NCI-H524 treated with DMSO at 0.1 percent for 48 hours (cell line): ENCODE results near the gene TAS2R30.
A peak's percentile ranks its signal among the peaks of the same experiment; 100 is the strongest.

Experiments
- DNase-seq: peaks from one replicate; lab custom pipeline; 2025; lab: John Stamatoyannopoulos, UW

The TAS2R30 gene

GRCh38 chr12:11134305-11134704 lies at the start of gene TAS2R30:
TSS of gene TAS2R30 (minus strand) at chr12:11134644. CDS start at chr12:11134244, 400 bp downstream.
- DNase-seq: no peak

- DNase-seq: no peak
Observed at GRCh38 chr12:11183011-11183410, 48.6 kb upstream of the TAS2R30 start.

- DNase-seq: no peak
Observed at GRCh38 chr12:11182529-11182928, 48.1 kb upstream of the TAS2R30 start.

- no peak for DNase-seq
Observed at GRCh38 chr12:11178250-11178649, 43.8 kb upstream of the TAS2R30 start.

- no peak for DNase-seq
Observed at GRCh38 chr12:11174022-11174421, 39.6 kb upstream of the TAS2R30 start.

- DNase-seq: no peak
Observed at GRCh38 chr12:11171969-11172675, 37.7 kb upstream of the TAS2R30 start.

- DNase-seq: peak; percentile 43
Observed at GRCh38 chr12:11171145-11171968, 36.9 kb upstream of the TAS2R30 start, which contains the start of gene SMIM10L1. TSS of gene SMIM10L1 (plus strand) at chr12:11171194. CDS start at chr12:11171357, 163 bp downstream.

- DNase-seq: no peak
Observed at GRCh38 chr12:11170810-11171144, 36.3 kb upstream of the TAS2R30 start.

GRCh38 chr12:11166300-11166699 lies 31.9 kb upstream of the TAS2R30 start:
- DNase-seq: no peak

GRCh38 chr12:11164384-11164783 lies 29.9 kb upstream of the TAS2R30 start:
- no peak for DNase-seq

- no peak for DNase-seq
Observed at GRCh38 chr12:11162502-11162901, 28.1 kb upstream of the TAS2R30 start.

GRCh38 chr12:11158885-11159444 lies 24.5 kb upstream of the TAS2R30 start:
- DNase-seq: no peak

- DNase-seq: no peak
Observed at GRCh38 chr12:11154400-11154925, 20.0 kb upstream of the TAS2R30 start.

GRCh38 chr12:11152725-11153124 lies 18.3 kb upstream of the TAS2R30 start:
- DNase-seq: no peak

GRCh38 chr12:11150832-11151231 lies 16.4 kb upstream of the TAS2R30 start:
- no peak for DNase-seq

GRCh38 chr12:11147420-11147819 lies 13.0 kb upstream of the TAS2R30 start:
- DNase-seq: no peak

GRCh38 chr12:11144297-11144696 lies 9.9 kb upstream of the TAS2R30 start:
- no peak for DNase-seq

- no peak for DNase-seq
Observed at GRCh38 chr12:11143352-11143751, 8.9 kb upstream of the TAS2R30 start.

GRCh38 chr12:11136075-11136474 lies 1.6 kb upstream of the TAS2R30 start:
- no peak for DNase-seq

GRCh38 chr12:11133816-11134215 lies 628 bp downstream of the TAS2R30 start:
- DNase-seq: no peak

- no peak for DNase-seq
Observed at GRCh38 chr12:11133162-11133561, 1.3 kb downstream of the TAS2R30 start.

GRCh38 chr12:11130999-11131398 lies 3.4 kb downstream of the TAS2R30 start:
- no peak for DNase-seq

GRCh38 chr12:11130382-11130781 lies 4.1 kb downstream of the TAS2R30 start:
- DNase-seq: no peak
